Keratinocyte (primary cell): Measurements from ENCODE around the gene SERF2. TPM values are rescaled to one million over a fixed set of nuclear protein-coding genes. Genes with fewer than 3 reads are reported as not detected.
"Not testable (repeated sequence)": the region's sequence is repeated elsewhere in the genome, so short reads cannot be mapped to it uniquely, and the experiment has no call there.

Experiments
- DNase-seq: peaks from one replicate; pipeline ENCODE4 v3.0.0-alpha.2; 2011; ENCODE audit warnings: low read depth, missing footprints, low spot score
- FAIRE-seq: peaks from 2 replicates; lab custom pipeline; 2011; peaks lifted over from hg19 to GRCh38; lab: Jason Lieb, UNC
- H2AFZ ChIP-seq: 2 replicates; pipeline ENCODE4 v1.6.0; 2012; ENCODE audit warnings: low read length, control low read depth, inconsistent platforms; ENCODE audit not compliant: control insufficient read depth
- H3K27ac ChIP-seq: 2 replicates; pipeline ENCODE4 v1.5.1; 2011; ENCODE audit warnings: low read length; ENCODE audit not compliant: control insufficient read depth, insufficient read depth
- H3K27me3 ChIP-seq: 3 replicates; pipeline ENCODE4 v1.6.0; 2011; ENCODE audit warnings: low read length; ENCODE audit not compliant: control insufficient read depth, insufficient read depth; ENCODE audit errors: extremely low read depth
- H3K36me3 ChIP-seq, 2 experiments: 2 replicates in 1 of 2; 3 replicates in 1 of 2; pipeline ENCODE4 v1.5.1; 2011; ENCODE audit warnings: low read length in 2 of 2, mild to moderate bottlenecking in 1 of 2; ENCODE audit not compliant: control insufficient read depth in 2 of 2, insufficient read depth in 2 of 2; ENCODE audit errors: extremely low read depth in 1 of 2
- H3K4me1 ChIP-seq: 3 replicates; pipeline ENCODE4 v1.5.1; 2011; ENCODE audit warnings: low read length; ENCODE audit not compliant: control insufficient read depth, insufficient read depth; ENCODE audit errors: extremely low read depth
- H3K4me2 ChIP-seq: 3 replicates; pipeline ENCODE4 v1.6.0; 2011; ENCODE audit warnings: low read depth, low read length; ENCODE audit not compliant: control insufficient read depth, insufficient read depth; ENCODE audit errors: extremely low read depth
- H3K4me3 ChIP-seq, 3 experiments: fragments of 200-600 bp in 1 of 3; sonication (generic) in 1 of 3; 2 replicates in 2 of 3; 3 replicates in 1 of 3; pipeline ENCODE4 v1.5.1; 2011 to 2016; ENCODE audit warnings: low read length in 3 of 3, mild to moderate bottlenecking in 3 of 3, control low read depth in 2 of 3, inconsistent platforms in 1 of 3, low read depth in 1 of 3, mixed read lengths in 1 of 3, mixed run types in 1 of 3, moderate library complexity in 1 of 3; ENCODE audit not compliant: control insufficient read depth in 2 of 3, insufficient read depth in 2 of 3; ENCODE audit errors: extremely low read depth in 1 of 3
- H3K79me2 ChIP-seq: 2 replicates; pipeline ENCODE4 v1.6.0; 2012; ENCODE audit warnings: low read length; ENCODE audit not compliant: control insufficient read depth, insufficient read depth
- H3K9ac ChIP-seq: 3 replicates; pipeline ENCODE4 v1.6.0; 2011; ENCODE audit warnings: low read length; ENCODE audit not compliant: control insufficient read depth, insufficient read depth; ENCODE audit errors: extremely low read depth
- H3K9me1 ChIP-seq: 3 replicates; pipeline ENCODE4 v1.6.0; 2011; ENCODE audit warnings: low read length; ENCODE audit not compliant: control insufficient read depth, insufficient read depth; ENCODE audit errors: extremely low read depth
- H3K9me3 ChIP-seq: 2 replicates; pipeline ENCODE4 v1.5.1; 2012; ENCODE audit warnings: low read depth, low read length; ENCODE audit not compliant: control insufficient read depth
- H4K20me1 ChIP-seq: 3 replicates; pipeline ENCODE4 v1.6.0; 2011; ENCODE audit warnings: low read length; ENCODE audit not compliant: control insufficient read depth, insufficient read depth; ENCODE audit errors: extremely low read depth
- EZH2 ChIP-seq: IDR thresholded peaks from one replicate; pipeline ENCODE4 v1.6.1; 2012; ENCODE audit warnings: inconsistent platforms, mild to moderate bottlenecking, low read length, moderate library complexity
- dilution Hi-C: fragments of 300-500 bp; cut with MboI; formaldehyde crosslinking; loops from one replicate; pipeline ENCODE4 v1.7.0; 2020; ENCODE audit warnings: low sequenced_read_pairs; ENCODE audit not compliant: extremely low pct_ligation_motif_present
- polyA plus RNA-seq, 5 experiments: library from polyadenylated mRNA; depleted of rRNA in 3 of 5; stranded (reverse) in 3 of 5; stranded (forward) in 1 of 5; unstranded in 1 of 5; fragments of >200 nt; gene quantifications; 1 replicate in 1 of 5; 2 replicates in 3 of 5; 3 replicates in 1 of 5; pipeline versions ENCODE4 v1.2.1 to v1.2.3, GENCODE V29; 2011 to 2012; ENCODE audit warnings: missing spikeins in 2 of 5, low read depth in 1 of 5, low replicate concordance in 1 of 5
- small RNA-seq, 3 experiments: library from RNA; depleted of rRNA; stranded (forward); fragments of <200 nt; gene quantifications; one replicate each; pipeline ENCODE3, GENCODE V24; 2012; ENCODE audit warnings: low read depth in 3 of 3, low replicate concordance in 1 of 3; ENCODE audit not compliant: insufficient read length in 3 of 3
- TF ChIP-seq, protein P1 (sequence below), 3 experiments: IDR thresholded peaks in 1 of 3; conservative IDR thresholded peaks in 1 of 3; optimal IDR thresholded peaks in 1 of 3; 2 replicates in 2 of 3; 3 replicates in 1 of 3; pipeline versions ENCODE3 to v1.5.1; 2011; ENCODE audit warnings: low read length in 3 of 3, mild to moderate bottlenecking in 3 of 3, moderate library complexity in 2 of 3, control low read depth in 1 of 3, inconsistent platforms in 1 of 3; ENCODE audit not compliant: insufficient read depth in 2 of 3; ENCODE audit errors: extremely low read depth in 1 of 3

SERF2 gene
- polyA plus RNA-seq, 1 donor (not counting 4 experiments of a cell fraction or from before 2014, with no cell fraction given) = 534 TPM

DNA sequence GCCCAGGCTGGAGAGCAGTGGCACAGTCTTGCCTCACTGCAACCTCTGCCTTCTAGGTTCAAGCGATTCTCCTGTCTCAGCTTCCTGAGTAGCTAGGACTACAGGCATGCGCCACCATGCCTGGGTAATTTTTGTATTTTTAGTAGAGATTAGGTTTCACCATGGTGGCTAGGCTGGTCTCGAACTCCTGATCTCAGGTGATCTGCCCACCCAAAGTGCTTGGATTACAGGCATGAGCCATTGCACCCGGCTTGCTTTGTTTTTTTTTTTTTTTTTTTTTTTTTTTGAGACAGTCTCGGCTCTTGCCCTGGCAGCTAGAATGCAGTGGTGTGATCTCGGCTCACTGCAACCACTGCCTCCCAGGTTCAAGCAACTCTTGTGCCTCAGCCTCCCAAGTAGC is 40.4 kb downstream of the SERF2 start:
- FAIRE-seq, H2AFZ ChIP-seq: not testable (repeated sequence)

DNA sequence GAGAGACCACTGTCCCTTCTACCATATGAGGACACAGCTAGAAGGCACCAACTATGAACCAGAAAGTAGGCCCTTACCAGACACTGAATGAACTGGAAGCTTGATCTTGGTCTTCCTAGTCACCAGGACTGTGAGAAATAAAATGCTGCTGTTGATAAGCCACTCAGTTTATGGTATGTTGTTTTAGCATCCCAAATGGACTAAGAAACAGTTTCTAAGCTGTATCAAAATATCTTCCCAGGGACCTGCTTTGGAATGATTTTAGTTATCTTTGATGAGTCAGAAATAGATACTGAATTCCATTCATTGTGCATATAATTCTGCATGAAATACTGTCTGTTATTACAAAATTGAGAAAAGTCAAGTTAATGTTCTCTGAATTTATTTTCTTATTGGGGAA is 53.3 kb downstream of the SERF2 start:
- H3K4me2 ChIP-seq = no peak overlapping the region
- peaks cover 0 to 5% of the 10 kb centered on the region in 2 experiments for H3K36me3 ChIP-seq
- no peaks in the 10 kb centered on the region for H3K9me3 ChIP-seq
- TF ChIP-seq EZH2 = no peak
- TF ChIP-seq, protein P1, sequence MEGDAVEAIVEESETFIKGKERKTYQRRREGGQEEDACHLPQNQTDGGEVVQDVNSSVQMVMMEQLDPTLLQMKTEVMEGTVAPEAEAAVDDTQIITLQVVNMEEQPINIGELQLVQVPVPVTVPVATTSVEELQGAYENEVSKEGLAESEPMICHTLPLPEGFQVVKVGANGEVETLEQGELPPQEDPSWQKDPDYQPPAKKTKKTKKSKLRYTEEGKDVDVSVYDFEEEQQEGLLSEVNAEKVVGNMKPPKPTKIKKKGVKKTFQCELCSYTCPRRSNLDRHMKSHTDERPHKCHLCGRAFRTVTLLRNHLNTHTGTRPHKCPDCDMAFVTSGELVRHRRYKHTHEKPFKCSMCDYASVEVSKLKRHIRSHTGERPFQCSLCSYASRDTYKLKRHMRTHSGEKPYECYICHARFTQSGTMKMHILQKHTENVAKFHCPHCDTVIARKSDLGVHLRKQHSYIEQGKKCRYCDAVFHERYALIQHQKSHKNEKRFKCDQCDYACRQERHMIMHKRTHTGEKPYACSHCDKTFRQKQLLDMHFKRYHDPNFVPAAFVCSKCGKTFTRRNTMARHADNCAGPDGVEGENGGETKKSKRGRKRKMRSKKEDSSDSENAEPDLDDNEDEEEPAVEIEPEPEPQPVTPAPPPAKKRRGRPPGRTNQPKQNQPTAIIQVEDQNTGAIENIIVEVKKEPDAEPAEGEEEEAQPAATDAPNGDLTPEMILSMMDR (optimal IDR thresholded peaks at IDR 0.05 in 1 of 3, IDR thresholded peaks at IDR 0.05 in 1 of 3, conservative IDR thresholded peaks at IDR 0.05 in 1 of 3; ENCODE audit: extremely low read depth in 1 of 3, insufficient read depth in 2 of 3, low read length in 3 of 3) = no peak
- no peaks in the 10 kb centered on the region for H3K79me2 ChIP-seq
- no peak overlapping the region for H2AFZ ChIP-seq
- no peak overlapping the region for H3K27ac ChIP-seq
- H4K20me1 ChIP-seq = no peaks in the 10 kb centered on the region
- DNase-seq (no peak), FAIRE-seq (no peak)
- dilution Hi-C loops = no loop called here
- no peaks in the 10 kb centered on the region for H3K4me1 ChIP-seq
- H3K4me3 ChIP-seq = no peak overlapping the region
- H3K9me1 ChIP-seq = no peaks in the 10 kb centered on the region
- H3K27me3 ChIP-seq = no peaks in the 10 kb centered on the region
- H3K9ac ChIP-seq = no peak overlapping the region

More for the DNA sequence above, 40.4 kb downstream of the SERF2 start:
- H3K27ac ChIP-seq, H3K9me1 ChIP-seq, H3K27me3 ChIP-seq, H3K36me3 ChIP-seq, DNase-seq, H3K79me2 ChIP-seq, H3K4me1 ChIP-seq, H3K9ac ChIP-seq, H3K4me3 ChIP-seq, dilution Hi-C loops, H4K20me1 ChIP-seq, H3K4me2 ChIP-seq, H3K9me3 ChIP-seq: not testable (repeated sequence)

Small RNAs within 50 kb of the gene (small RNA-seq; reads per million reads assigned to genes)
- 0 reads per million in 3 experiments for gene MIR1282

Other genes with a start within 250 kb of the SERF2 start
- gene PPIP5K1, start 202.1 kb upstream of the SERF2 start, polyA plus RNA-seq = 52.9 to 67.5 TPM (median 56.4 TPM) in 3 replicates
- 59.4 to 64.8 TPM (median 63.9 TPM) in 3 replicates for gene CKMT1B, start 198.3 kb upstream of the SERF2 start, polyA plus RNA-seq
- 0.12 to 0.31 TPM (median 0.12 TPM) in 3 replicates for gene STRC, start 173.5 kb upstream of the SERF2 start, polyA plus RNA-seq
- gene CATSPER2, start 143.5 kb upstream of the SERF2 start, polyA plus RNA-seq = 1.7 to 4.2 TPM (median 3.5 TPM) in 3 replicates
- 47.4 to 70.1 TPM (median 60.0 TPM) in 3 replicates for gene CKMT1A, start 98.5 kb upstream of the SERF2 start, polyA plus RNA-seq
- gene PDIA3, start 45.9 kb upstream of the SERF2 start, polyA plus RNA-seq = 124 to 353 TPM (median 338 TPM) in 3 replicates
- gene ELL3, start 15.4 kb upstream of the SERF2 start, polyA plus RNA-seq = 10.6 to 52.2 TPM (median 17.9 TPM) in 3 replicates
- 0.05 to 0.14 TPM in 2 of 3 replicates, not detected in the other for gene SERINC4, start 7.9 kb downstream of the SERF2 start, polyA plus RNA-seq
- gene HYPK, start 8.3 kb downstream of the SERF2 start, polyA plus RNA-seq = 8.8 to 27.5 TPM (median 11.7 TPM) in 3 replicates
- 20.0 to 33.1 TPM (median 25.6 TPM) in 3 replicates for gene MFAP1, start 32.4 kb downstream of the SERF2 start, polyA plus RNA-seq
- 0.66 to 5.0 TPM (median 4.7 TPM) in 3 replicates for gene WDR76, start 34.7 kb downstream of the SERF2 start, polyA plus RNA-seq